IPS-15b (cell line): ENCODE measurements around the gene TBCCD1.

ENCODE experiments used
- H3K27me3 ChIP-seq: one replicate; pipeline ENCODE4 v1.6.1; 2013; ENCODE audit warnings: low read length; ENCODE audit not compliant: control insufficient read depth, insufficient read depth
- H3K36me3 ChIP-seq: one replicate; pipeline ENCODE4 v1.6.1; 2013; ENCODE audit warnings: low read length; ENCODE audit not compliant: control insufficient read depth, insufficient read depth
- H3K4me1 ChIP-seq: one replicate; pipeline ENCODE4 v1.6.1; 2013; ENCODE audit warnings: mild to moderate bottlenecking, low read length; ENCODE audit not compliant: control insufficient read depth, insufficient read depth
- H3K4me3 ChIP-seq: one replicate; pipeline ENCODE4 v1.5.1; 2013; ENCODE audit warnings: low read depth, low read length
- H3K9ac ChIP-seq: one replicate; pipeline ENCODE4 v1.6.1; 2013; ENCODE audit warnings: low read depth, mild to moderate bottlenecking, low read length
- H3K9me3 ChIP-seq: one replicate; pipeline ENCODE4 v1.6.1; 2013; ENCODE audit warnings: mild to moderate bottlenecking, low read length; ENCODE audit not compliant: control insufficient read depth, insufficient read depth

Gene TBCCD1

GRCh38 chr3:186524616-186525015 is 42.5 kb downstream of the TBCCD1 start:
- no peak overlapping the region for H3K4me3 ChIP-seq
- no peaks in the 10 kb centered on the region for H3K27me3 ChIP-seq
- no peaks in the 10 kb centered on the region for H3K9me3 ChIP-seq
- H3K36me3 ChIP-seq: no peaks in the 10 kb centered on the region
- no peaks in the 10 kb centered on the region for H3K4me1 ChIP-seq
- H3K9ac ChIP-seq: no peak overlapping the region

GRCh38 chr3:186523434-186523833 is 43.7 kb downstream of the TBCCD1 start:
- Histone ChIP-seq H3K4me3 (no peak overlapping the region), H3K27me3 (no peaks in the 10 kb centered on the region), H3K4me1 (no peaks in the 10 kb centered on the region), H3K9ac (no peak overlapping the region), H3K36me3 (no peaks in the 10 kb centered on the region), H3K9me3 (no peaks in the 10 kb centered on the region)

- H3K4me3 ChIP-seq: no peak overlapping the region
- H3K36me3 ChIP-seq: no peaks in the 10 kb centered on the region
- no peaks in the 10 kb centered on the region for H3K4me1 ChIP-seq
- no peaks in the 10 kb centered on the region for H3K27me3 ChIP-seq
- H3K9ac ChIP-seq: no peak overlapping the region
- no peaks in the 10 kb centered on the region for H3K9me3 ChIP-seq
Measured at GRCh38 chr3:186523022-186523421, 44.1 kb downstream of the TBCCD1 start.

- Histone ChIP-seq H3K36me3 (no peaks in the 10 kb centered on the region), H3K9ac (no peak overlapping the region), H3K27me3 (no peaks in the 10 kb centered on the region), H3K4me1 (no peaks in the 10 kb centered on the region), H3K4me3 (no peak overlapping the region), H3K9me3 (no peaks in the 10 kb centered on the region)
Measured at GRCh38 chr3:186520957-186521842, 45.9 kb downstream of the TBCCD1 start.

- Histone ChIP-seq H3K9me3 (no peaks in the 10 kb centered on the region), H3K36me3 (no peaks in the 10 kb centered on the region), H3K9ac (no peak overlapping the region), H3K4me3 (no peak overlapping the region), H3K4me1 (no peaks in the 10 kb centered on the region), H3K27me3 (no peaks in the 10 kb centered on the region)
Measured at GRCh38 chr3:186520431-186520830, 46.7 kb downstream of the TBCCD1 start.

- no peaks in the 10 kb centered on the region for H3K4me1 ChIP-seq
Measured at GRCh38 chr3:186519021-186519658, 48.0 kb downstream of the TBCCD1 start.

GRCh38 chr3:186517218-186517617 is 49.9 kb downstream of the TBCCD1 start:
- Histone ChIP-seq H3K4me3 (no peak overlapping the region), H3K27me3 (no peaks in the 10 kb centered on the region), H3K4me1 (no peaks in the 10 kb centered on the region), H3K9ac (no peak overlapping the region), H3K36me3 (no peaks in the 10 kb centered on the region), H3K9me3 (no peaks in the 10 kb centered on the region)

More at GRCh38 chr3:186519021-186519658, 48.0 kb downstream of the TBCCD1 start:
- no peak overlapping the region for H3K9ac ChIP-seq
- H3K36me3 ChIP-seq: no peaks in the 10 kb centered on the region
- H3K9me3 ChIP-seq: no peaks in the 10 kb centered on the region
- H3K4me3 ChIP-seq: no peak overlapping the region
- no peaks in the 10 kb centered on the region for H3K27me3 ChIP-seq

- Histone ChIP-seq H3K9ac (no peak overlapping the region), H3K4me1 (no peaks in the 10 kb centered on the region), H3K4me3 (no peak overlapping the region), H3K36me3 (no peaks in the 10 kb centered on the region), H3K9me3 (no peaks in the 10 kb centered on the region), H3K27me3 (no peaks in the 10 kb centered on the region)
Measured at GRCh38 chr3:186516646-186517045, 50.5 kb downstream of the TBCCD1 start.

- Histone ChIP-seq H3K27me3 (no peaks in the 10 kb centered on the region), H3K4me3 (no peak overlapping the region), H3K9ac (no peak overlapping the region), H3K36me3 (no peaks in the 10 kb centered on the region), H3K9me3 (no peaks in the 10 kb centered on the region), H3K4me1 (no peaks in the 10 kb centered on the region)
Measured at GRCh38 chr3:186515125-186515524, 52.0 kb downstream of the TBCCD1 start.

GRCh38 chr3:186514296-186515002 is 52.7 kb downstream of the TBCCD1 start:
- Histone ChIP-seq H3K9me3 (no peaks in the 10 kb centered on the region), H3K4me3 (no peak overlapping the region), H3K27me3 (no peaks in the 10 kb centered on the region), H3K36me3 (no peaks in the 10 kb centered on the region), H3K9ac (no peak overlapping the region), H3K4me1 (no peaks in the 10 kb centered on the region)

- H3K4me3 ChIP-seq: no peak overlapping the region
- H3K27me3 ChIP-seq: no peaks in the 10 kb centered on the region
- H3K9me3 ChIP-seq: no peaks in the 10 kb centered on the region
- H3K36me3 ChIP-seq: no peaks in the 10 kb centered on the region
- H3K9ac ChIP-seq: no peak overlapping the region
- no peaks in the 10 kb centered on the region for H3K4me1 ChIP-seq
Measured at GRCh38 chr3:186513386-186513785, 53.8 kb downstream of the TBCCD1 start.
